Stimulated activated naive CD4-positive, alpha-beta T cell treated with Interleukin-2 at 50 U/mL for 16 hours (primary cell): Measurements from ENCODE around the gene SLC5A2.
"Not testable (repeated sequence)": the region's sequence is repeated elsewhere in the genome, so short reads cannot be mapped to it uniquely, and the experiment has no call there.

ENCODE experiments used
- DNase-seq: peaks from one replicate; lab custom pipeline; 2025; lab: John Stamatoyannopoulos, UW

SLC5A2 gene

GRCh38 chr16:31475946-31476302, 7.0 kb upstream of the SLC5A2 start:
- no peak for DNase-seq

- peak; percentile 93 for DNase-seq
Measured at GRCh38 chr16:31476303-31477219, 6.4 kb upstream of the SLC5A2 start.

GRCh38 chr16:31477220-31478216, 5.4 kb upstream of the SLC5A2 start:
- DNase-seq: no peak

GRCh38 chr16:31478956-31479355, 4.0 kb upstream of the SLC5A2 start:
- DNase-seq: no peak

GRCh38 chr16:31479751-31480150, 3.2 kb upstream of the SLC5A2 start:
- DNase-seq: no peak

GRCh38 chr16:31480851-31481536, 1.9 kb upstream of the SLC5A2 start:
- no peak for DNase-seq

GRCh38 chr16:31484048-31484447, 1.1 kb downstream of the SLC5A2 start:
- DNase-seq: not testable (repeated sequence)

GRCh38 chr16:31484491-31485171, 1.7 kb downstream of the SLC5A2 start:
- no peak for DNase-seq

- DNase-seq: no peak
Measured at GRCh38 chr16:31485571-31485970, 2.6 kb downstream of the SLC5A2 start.

GRCh38 chr16:31486045-31486444, 3.1 kb downstream of the SLC5A2 start:
- DNase-seq: no peak

- DNase-seq: no peak
Measured at GRCh38 chr16:31487071-31487719, 4.3 kb downstream of the SLC5A2 start.

- DNase-seq: peak; percentile 68
Measured at GRCh38 chr16:31487720-31488467, 5.0 kb downstream of the SLC5A2 start.

- no peak for DNase-seq
Measured at GRCh38 chr16:31488468-31489297, 5.8 kb downstream of the SLC5A2 start.

GRCh38 chr16:31489298-31489564, 6.3 kb downstream of the SLC5A2 start:
- DNase-seq: no peak

- no peak for DNase-seq
Measured at GRCh38 chr16:31489616-31490584, 7.0 kb downstream of the SLC5A2 start.

GRCh38 chr16:31491778-31492418, 9.0 kb downstream of the SLC5A2 start:
- DNase-seq: no peak

- DNase-seq: no peak
Measured at GRCh38 chr16:31493506-31494125, 10.7 kb downstream of the SLC5A2 start.
